ENCODE data around the gene TMEM140.

DNA sequence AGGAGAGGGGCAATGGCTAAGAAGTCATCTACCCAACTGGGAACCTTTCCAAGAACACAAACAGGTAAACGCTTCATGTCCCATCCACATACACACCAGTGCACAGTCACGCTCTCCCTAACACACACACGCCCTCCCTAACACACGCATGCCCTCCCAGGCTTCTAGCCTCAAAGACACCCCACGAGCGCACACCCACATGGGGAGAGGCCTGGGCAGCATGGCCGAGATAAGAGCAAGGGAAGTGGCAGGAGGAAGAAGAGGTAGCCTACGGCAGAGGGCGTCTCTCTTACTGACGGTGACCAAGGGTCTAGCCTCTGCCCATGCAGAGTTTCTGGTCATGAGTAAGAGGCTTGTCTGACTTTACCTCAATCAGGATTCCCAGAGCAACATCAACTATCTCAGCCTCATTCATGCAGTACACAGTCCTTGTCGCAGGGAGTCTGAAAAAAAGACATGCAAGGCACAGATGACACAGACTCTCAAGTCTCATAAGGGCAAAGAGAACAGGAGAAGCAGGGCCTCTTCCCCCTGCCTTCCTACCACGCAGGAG lies 19.6 kb downstream of the TMEM140 start:
- TF ChIP-seq POLR2AphosphoS5 (IDR thresholded peaks at IDR 0.05; ENCODE audit: low read depth, low read length) (no peak), POLR2A (IDR thresholded peaks at IDR 0.05; ENCODE audit: low read depth, low read length) (no peak), TAF1 (IDR thresholded peaks at IDR 0.05; ENCODE audit: low read depth, low read length) (no peak), POU2F2 (IDR thresholded peaks at IDR 0.05; ENCODE audit: low read depth, low read length) (no peak)
